NT2/D1 (cell line): ENCODE results near the gene HSPG2.

Experiments used
- SUZ12 ChIP-seq: IDR thresholded peaks from 2 replicates; pipeline ENCODE4 v1.6.1; 2011; ENCODE audit not compliant: insufficient read length, insufficient read depth; ENCODE audit errors: extremely low read depth
- YY1 ChIP-seq: IDR thresholded peaks from 2 replicates; pipeline ENCODE4 v1.6.1; 2011; ENCODE audit not compliant: insufficient read length, insufficient read depth
- ZNF274 ChIP-seq: IDR thresholded peaks from 2 replicates; pipeline ENCODE4 v1.6.1; 2011; ENCODE audit warnings: mild to moderate bottlenecking, low read depth, low read length

DNA sequence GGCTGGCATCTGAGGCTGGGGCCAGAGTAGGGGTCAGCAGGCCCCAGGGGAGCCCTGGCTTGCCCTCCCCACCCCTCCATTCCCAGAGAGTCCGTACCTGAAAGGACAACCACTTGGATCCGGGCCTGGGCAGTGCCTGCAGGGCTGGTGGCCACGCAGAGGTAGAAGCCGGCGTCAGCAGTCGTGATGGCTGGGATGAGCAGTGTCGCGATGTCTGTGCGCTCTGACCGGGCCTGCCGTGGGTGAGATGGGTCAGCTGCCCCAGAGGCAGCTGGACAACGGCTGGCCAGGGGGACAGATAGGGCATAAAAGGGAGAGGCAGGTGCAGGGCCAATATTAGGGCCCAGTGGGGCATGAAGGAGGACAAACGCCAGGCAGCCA lies 82.4 kb downstream of the HSPG2 start:
- TF ChIP-seq ZNF274: no peak
- no peak for TF ChIP-seq SUZ12
- TF ChIP-seq YY1: no peak
